Thyroid gland (tissue), 4 donors: ENCODE data around the gene CSNK1E. TPM values are rescaled to one million over a fixed set of nuclear protein-coding genes. Genes with fewer than 3 reads are reported as not detected.

Experiments used
- DNase-seq, 2 donors: peaks; one replicate each; pipeline ENCODE4 v3.0.0-alpha.2; 2019
- H3K27ac ChIP-seq, 3 donors: fragments of 200-600 bp; sonication (generic); 1 replicate in 2 of 3; 2 replicates in 1 of 3; pipeline ENCODE4 v1.5.1; 2016 to 2019; ENCODE audit warnings: mild to moderate bottlenecking in 1 of 3, moderate library complexity in 1 of 3
- H3K27me3 ChIP-seq: fragments of 200-600 bp; sonication (generic); one replicate; pipeline ENCODE4 v1.5.1; 2019
- H3K36me3 ChIP-seq, 2 donors: fragments of 200-600 bp; sonication (generic); one replicate each; pipeline ENCODE4 v1.5.1; 2016 to 2019
- H3K4me1 ChIP-seq, 2 donors: fragments of 200-600 bp; sonication (generic); one replicate each; pipeline ENCODE4 v1.5.1; 2017 to 2019
- H3K4me3 ChIP-seq, 3 donors: fragments of 200-600 bp; sonication (generic); replicated peaks in 1 of 3; 1 replicate in 2 of 3; 2 replicates in 1 of 3; pipeline ENCODE4 v1.5.1; 2016; ENCODE audit warnings: mild to moderate bottlenecking in 1 of 3
- H3K9me3 ChIP-seq: fragments of 200-600 bp; sonication (generic); one replicate; pipeline ENCODE4 v1.5.1; 2017
- CTCF ChIP-seq, 6 experiments: fragments of 200-600 bp in 3 of 6; fragments of 450-650 bp in 3 of 6; sonication (generic) in 3 of 6; IDR thresholded peaks; one replicate each; pipeline ENCODE4 v1.5.1; 2016 to 2019; ENCODE audit warnings: antibody characterized with exemption in 6 of 6, mild to moderate bottlenecking in 2 of 6, inconsistent platforms in 1 of 6, moderate library complexity in 1 of 6
- POLR2A ChIP-seq, 2 donors: fragments of 450-650 bp; IDR thresholded peaks; one replicate each; pipeline ENCODE4 v1.6.1; 2017; ENCODE audit warnings: antibody characterized with exemption in 2 of 2, mild to moderate bottlenecking in 2 of 2, moderate library complexity in 1 of 2
- WGBS, 2 donors: methylation state at CpG; one replicate each; pipeline ENCODE4 v1.1.5; 2017; 5-methylcytosine and 5-hydroxymethylcytosine counted together
- intact Hi-C: fragments of 100-400 bp; cut with DNase I; formaldehyde crosslinking; loops from one replicate; pipeline ENCODE4 v1.15.1; 2023
- small RNA-seq: library from RNA; depleted of rRNA; stranded (forward); fragments of <200 nt; gene quantifications from one replicate; pipeline ENCODE3, GENCODE V24; 2016
- total RNA-seq, 4 donors: library from RNA; depleted of rRNA; stranded (reverse); fragments of >200 nt; gene quantifications; one replicate each; pipeline ENCODE4 v1.2.3, GENCODE V29; 2016

The CSNK1E gene
- total RNA-seq, 4 donors from 2014 or later, result 53.2 to 98.4 (median 69.5) TPM

DNA sequence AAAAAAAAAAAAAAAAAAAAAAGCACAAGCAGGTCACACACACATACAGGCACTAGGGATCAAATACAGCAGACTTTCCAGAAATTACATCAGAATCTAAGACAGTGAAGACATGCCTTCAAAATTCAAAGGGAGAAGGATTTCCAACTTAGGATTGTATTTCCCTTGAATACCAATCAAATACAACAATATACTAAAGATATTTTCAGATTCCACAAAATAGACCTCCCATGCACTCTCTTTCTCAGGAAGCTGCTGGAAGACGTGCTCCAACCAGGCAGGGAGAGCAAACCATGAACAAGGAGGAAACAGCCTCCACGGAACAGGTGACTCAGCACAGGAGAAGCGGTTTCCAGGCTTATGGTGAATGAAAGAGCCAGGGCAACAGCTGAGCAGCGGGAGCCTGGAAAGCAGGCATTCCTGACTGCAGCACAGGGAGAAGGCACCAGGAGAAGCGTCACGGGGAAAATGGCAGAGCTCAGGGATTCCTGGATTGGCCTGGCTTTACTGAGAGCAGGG lies 76.4 kb downstream of the CSNK1E start:
- Histone ChIP-seq H3K4me3 (no peak overlapping the region), H3K36me3 (peaks cover 17 to 22% of the 10 kb centered on the region in 2 donors), H3K9me3 (no peaks in the 10 kb centered on the region), H3K27me3 (no peaks in the 10 kb centered on the region), H3K27ac (peak overlapping the region in 1 of 3 donors; percentile 72), H3K4me1 (peaks cover 37 to 64% of the 10 kb centered on the region in 2 donors)
- peak; percentile 31 to 59 for DNase-seq
- TF ChIP-seq CTCF (IDR thresholded peaks at IDR 0.05), result no peak
- TF ChIP-seq POLR2A (IDR thresholded peaks at IDR 0.05), result no peak
- intact Hi-C loops, result no loop called here
- WGBS, 2 donors, result 80 to 89% methylated on average over 6 of the region's 6 CpGs

Small RNAs within 50 kb of the gene (small RNA-seq; reads per million reads assigned to genes)
- gene RF00017, result not detected

Other genes starting within 250 kb of the CSNK1E start
- gene SLC16A8, start 233.2 kb downstream of the CSNK1E start, total RNA-seq, result 1 to 10 TPM in 1 of 4 donors, under 1 TPM in 1, not detected in 2; 0.88 to 1.0 TPM
- 1 to 10 TPM in 2 of 4 donors, under 1 TPM in 2; 0.50 to 1.7 (median 1.1) TPM for gene BAIAP2L2, start 206.7 kb downstream of the CSNK1E start, total RNA-seq
- gene PLA2G6, start 135.6 kb downstream of the CSNK1E start, total RNA-seq, result 100 to 1,000 TPM; 106 to 122 (median 112) TPM
- gene MAFF, start 115.4 kb downstream of the CSNK1E start, total RNA-seq, result 100 to 1,000 TPM in 1 of 4 donors, 10 to 100 TPM in 3; 13.1 to 111 (median 24.6) TPM
- gene TMEM184B, start 44.4 kb downstream of the CSNK1E start, total RNA-seq, result 10 to 100 TPM; 42.9 to 92.2 (median 74.5) TPM
- not detected for gene KCNJ4, start 137.8 kb upstream of the CSNK1E start, total RNA-seq
- 10 to 100 TPM in 2 of 4 donors, 1 to 10 TPM in 2; 7.5 to 14.4 (median 11.8) TPM for gene KDELR3, start 150.7 kb upstream of the CSNK1E start, total RNA-seq
- 1,000 to 10,000 TPM in 1 of 4 donors, 100 to 1,000 TPM in 3; 594 to 1,014 (median 833) TPM for gene DDX17, start 188.9 kb upstream of the CSNK1E start, total RNA-seq